H9 (cell line): ENCODE results near the gene VWA5B1. TPM values are rescaled to one million over a fixed set of nuclear protein-coding genes. Genes with fewer than 3 reads are reported as not detected.

Experiments used
- DNase-seq: peaks from one replicate; pipeline ENCODE4 v3.0.0-alpha.2; 2017
- H2AFZ ChIP-seq: one replicate; pipeline ENCODE4 v1.6.1; 2013; ENCODE audit warnings: mild to moderate bottlenecking, low read length, control low read depth, moderate library complexity
- H2AK5ac ChIP-seq: 2 replicates; pipeline ENCODE4 v1.6.1; 2013; ENCODE audit warnings: low read length, control low read depth, mixed read lengths; ENCODE audit not compliant: insufficient read length
- H2BK120ac ChIP-seq: one replicate; pipeline ENCODE4 v1.6.1; 2013; ENCODE audit warnings: low read depth, mild to moderate bottlenecking, low read length, control low read depth, inconsistent platforms; ENCODE audit not compliant: poor library complexity, severe bottlenecking
- H2BK12ac ChIP-seq: 2 replicates; pipeline ENCODE4 v1.6.1; 2013; ENCODE audit warnings: low read length, control low read depth, mixed read lengths, low read depth; ENCODE audit not compliant: insufficient read length
- H2BK15ac ChIP-seq: 2 replicates; pipeline ENCODE4 v1.6.1; 2013; ENCODE audit warnings: low read depth, low read length, control low read depth
- H2BK20ac ChIP-seq: one replicate; pipeline ENCODE4 v1.6.1; 2013; ENCODE audit warnings: low read depth, mild to moderate bottlenecking, low read length, control low read depth, inconsistent platforms; ENCODE audit not compliant: poor library complexity, severe bottlenecking
- H2BK5ac ChIP-seq: 2 replicates; pipeline ENCODE4 v1.6.1; 2013; ENCODE audit warnings: low read length, control low read depth, mixed read lengths; ENCODE audit not compliant: insufficient read length
- H3K14ac ChIP-seq: 2 replicates; pipeline ENCODE4 v1.6.1; 2013; ENCODE audit warnings: low read length, control low read depth; ENCODE audit not compliant: insufficient read depth
- H3K18ac ChIP-seq: 2 replicates; pipeline ENCODE4 v1.6.1; 2013; ENCODE audit warnings: low read depth, mild to moderate bottlenecking, mixed read lengths, low read length, control low read depth; ENCODE audit not compliant: insufficient read length
- H3K23ac ChIP-seq: 2 replicates; pipeline ENCODE4 v1.6.1; 2013; ENCODE audit warnings: low read length, control low read depth, mixed read lengths, low read depth; ENCODE audit not compliant: insufficient read length
- H3K23me2 ChIP-seq: 2 replicates; pipeline ENCODE4 v1.6.1; 2013; ENCODE audit warnings: low read depth, mild to moderate bottlenecking, mixed read lengths, low read length, control low read depth; ENCODE audit not compliant: insufficient read length, poor library complexity, severe bottlenecking
- H3K27ac ChIP-seq: 2 replicates; pipeline ENCODE4 v1.5.1; 2013; ENCODE audit warnings: low read length, control low read depth, mixed read lengths, low read depth; ENCODE audit not compliant: insufficient read length
- H3K27me3 ChIP-seq: 2 replicates; pipeline ENCODE4 v1.6.1; 2013; ENCODE audit warnings: low read length, control low read depth, inconsistent platforms; ENCODE audit not compliant: insufficient read depth
- H3K4ac ChIP-seq: 2 replicates; pipeline ENCODE4 v1.6.1; 2013; ENCODE audit warnings: low read depth, mild to moderate bottlenecking, control low read depth, inconsistent platforms, low read length, moderate library complexity
- H3K4me1 ChIP-seq: 2 replicates; pipeline ENCODE4 v1.6.1; 2013; ENCODE audit warnings: low read length, control low read depth, inconsistent platforms; ENCODE audit not compliant: insufficient read depth
- H3K4me2 ChIP-seq: 2 replicates; pipeline ENCODE4 v1.6.1; 2013; ENCODE audit warnings: low read length, control low read depth, mixed read lengths; ENCODE audit not compliant: insufficient read length, insufficient read depth
- H3K56ac ChIP-seq: 2 replicates; pipeline ENCODE4 v1.6.1; 2013; ENCODE audit warnings: low read depth, mild to moderate bottlenecking, mixed read lengths, low read length, control low read depth; ENCODE audit not compliant: insufficient read length
- H3K79me1 ChIP-seq: 2 replicates; pipeline ENCODE4 v1.6.1; 2013; ENCODE audit warnings: low read depth, mild to moderate bottlenecking, moderate library complexity, low read length, control low read depth, inconsistent platforms; ENCODE audit not compliant: insufficient read depth, poor library complexity, severe bottlenecking
- H3K79me2 ChIP-seq: 2 replicates; pipeline ENCODE4 v1.6.1; 2013; ENCODE audit warnings: low read length, control low read depth, inconsistent platforms; ENCODE audit not compliant: insufficient read depth
- H3K9ac ChIP-seq: 2 replicates; pipeline ENCODE4 v1.6.1; 2013; ENCODE audit warnings: low read length, control low read depth, mixed read lengths; ENCODE audit not compliant: insufficient read length; ENCODE audit errors: extremely low read depth
- H3K9me3 ChIP-seq: one replicate; pipeline ENCODE4 v1.6.1; 2013; ENCODE audit warnings: low read depth, low read length, inconsistent platforms; ENCODE audit not compliant: control insufficient read depth
- H3T11ph ChIP-seq: one replicate; pipeline ENCODE4 v1.6.1; 2013; ENCODE audit warnings: mild to moderate bottlenecking, low read length, control low read depth, inconsistent platforms
- H4K20me1 ChIP-seq: one replicate; pipeline ENCODE4 v1.6.1; 2013; ENCODE audit not compliant: control insufficient read depth, insufficient read length, insufficient read depth
- H4K5ac ChIP-seq: 2 replicates; pipeline ENCODE4 v1.6.1; 2013; ENCODE audit warnings: low read depth, mild to moderate bottlenecking, mixed read lengths, low read length, control low read depth; ENCODE audit not compliant: insufficient read length
- H4K8ac ChIP-seq: replicated peaks from 2 replicates; pipeline ENCODE4 v1.6.1; 2013; ENCODE audit warnings: low read length, control low read depth, mixed read lengths, low read depth; ENCODE audit not compliant: insufficient read length
- H4K91ac ChIP-seq: 2 replicates; pipeline ENCODE4 v1.6.1; 2013; ENCODE audit warnings: low read depth, mild to moderate bottlenecking, moderate library complexity, mixed read lengths, low read length, control low read depth; ENCODE audit not compliant: insufficient read length
- H3K27ac Mint-ChIP-seq, 3 experiments: 2 replicates in 2 of 3; 3 replicates in 1 of 3; pipeline ENCODE4 v1.8.0; 2020 to 2021; ENCODE audit warnings: mixed read lengths in 3 of 3, mild to moderate bottlenecking in 1 of 3, moderate library complexity in 1 of 3
- H3K27me3 Mint-ChIP-seq: 2 replicates; pipeline ENCODE4 v1.8.0; 2021; ENCODE audit warnings: low read depth, mild to moderate bottlenecking, moderate library complexity, mixed read lengths
- H3K36me3 Mint-ChIP-seq, 3 experiments: 2 replicates in 2 of 3; 3 replicates in 1 of 3; pipeline ENCODE4 v1.8.0; 2020 to 2021; ENCODE audit warnings: low read depth in 3 of 3, mixed read lengths in 3 of 3; ENCODE audit not compliant: insufficient read depth in 1 of 3
- H3K4me1 Mint-ChIP-seq, 2 experiments: 2 replicates each; pipeline ENCODE4 v1.8.0; 2020; ENCODE audit warnings: mixed read lengths in 2 of 2
- H3K4me3 Mint-ChIP-seq, 2 experiments: 2 replicates in 1 of 2; 3 replicates in 1 of 2; pipeline ENCODE4 v1.8.0; 2020 to 2021; ENCODE audit warnings: mild to moderate bottlenecking in 2 of 2, mixed read lengths in 2 of 2, moderate library complexity in 1 of 2
- H3K9me3 Mint-ChIP-seq, 2 experiments: 2 replicates in 1 of 2; 3 replicates in 1 of 2; pipeline ENCODE4 v1.8.0; 2020; ENCODE audit warnings: mild to moderate bottlenecking in 2 of 2, mixed read lengths in 2 of 2, moderate library complexity in 1 of 2
- WGBS: extraction: QIAGEN DNeasy Blood & Tissue Kit; methylation state at CpG from one replicate; pipeline ENCODE4 v1.1.7; 2013; ENCODE audit warnings: missing lambda C conversion rate, low lambda C conversion rate, mixed read lengths; ENCODE audit not compliant: insufficient read length; ENCODE audit errors: extremely low coverage; 5-methylcytosine and 5-hydroxymethylcytosine counted together
- total RNA-seq: library from RNA; stranded (reverse); gene quantifications from 2 replicates; pipeline ENCODE4 v1.2.1, GENCODE V29; 2021
- TF ChIP-seq, protein P1 (sequence below): fragments of 200-600 bp; sonication (generic); conservative IDR thresholded peaks from 3 replicates; pipeline ENCODE4 v1.8.0; 2021; ENCODE audit warnings: antibody characterized with exemption, mild to moderate bottlenecking

Gene VWA5B1
- total RNA-seq, 1 experiment from 2014 or later: not detected

DNA sequence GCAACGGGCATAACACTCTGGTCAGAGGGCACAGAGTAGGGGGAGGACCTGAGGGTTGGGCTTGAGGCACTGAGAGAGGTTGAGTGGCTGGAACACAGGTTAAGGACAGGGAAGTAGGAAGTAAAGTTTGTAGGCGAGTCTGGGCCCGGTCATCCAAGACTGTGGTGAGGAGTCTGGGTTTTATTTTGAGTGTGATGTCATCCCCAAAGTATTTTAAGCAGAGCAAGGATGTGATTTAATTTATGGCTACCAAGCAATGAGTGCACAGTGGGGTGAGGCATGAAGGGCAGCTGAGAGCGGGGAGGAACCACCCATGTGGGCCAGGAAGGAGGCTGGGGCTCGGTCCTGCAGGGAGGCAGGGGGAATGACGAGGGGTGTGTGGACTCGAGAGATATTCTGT is 11.2 kb upstream of the VWA5B1 start:
- no peak overlapping the region for H3T11ph ChIP-seq
- H3K9ac ChIP-seq: no peak overlapping the region
- peaks cover 28% of the 10 kb centered on the region for H3K27me3 Mint-ChIP-seq
- H2BK5ac ChIP-seq: no peak overlapping the region
- H2AK5ac ChIP-seq: no peak overlapping the region
- no peak overlapping the region for H3K23ac ChIP-seq
- H2AFZ ChIP-seq: no peak overlapping the region
- H3K18ac ChIP-seq: no peak overlapping the region
- H4K5ac ChIP-seq: no peak overlapping the region
- no peak overlapping the region for H3K4me2 ChIP-seq
- WGBS: no CpG with 5 or more reads among the region's 7 CpGs
- no peak overlapping the region for H4K91ac ChIP-seq
- no peaks in the 10 kb centered on the region for H3K9me3 ChIP-seq
- peaks cover 10% of the 10 kb centered on the region; the same call in 1 of the 2 replicates for H3K4me1 ChIP-seq
- H3K27ac Mint-ChIP-seq: no peak overlapping the region; a peak in 1 of 7 replicates
- no peaks in the 10 kb centered on the region for H3K27me3 ChIP-seq
- no peaks in the 10 kb centered on the region for H3K79me2 ChIP-seq
- H2BK15ac ChIP-seq: no peak overlapping the region
- peaks cover 29 to 38% of the 10 kb centered on the region in 2 experiments for H3K4me1 Mint-ChIP-seq
- no peak overlapping the region for H2BK120ac ChIP-seq
- no peak overlapping the region for H3K4ac ChIP-seq
- no peak overlapping the region for H3K56ac ChIP-seq
- no peaks in the 10 kb centered on the region for H3K9me3 Mint-ChIP-seq
- no peaks in the 10 kb centered on the region for H3K23me2 ChIP-seq
- no peak overlapping the region for H2BK12ac ChIP-seq
- DNase-seq: no peak
- no peaks in the 10 kb centered on the region for H3K79me1 ChIP-seq
- no peak overlapping the region for H3K27ac ChIP-seq
- no peaks in the 10 kb centered on the region; a peak in 1 of 7 replicates for H3K36me3 Mint-ChIP-seq
- no peak overlapping the region for H3K4me3 Mint-ChIP-seq
- H4K20me1 ChIP-seq: peaks cover 4% of the 10 kb centered on the region
- no peak overlapping the region for H4K8ac ChIP-seq
- no peak overlapping the region for H2BK20ac ChIP-seq
- TF ChIP-seq, protein P1, sequence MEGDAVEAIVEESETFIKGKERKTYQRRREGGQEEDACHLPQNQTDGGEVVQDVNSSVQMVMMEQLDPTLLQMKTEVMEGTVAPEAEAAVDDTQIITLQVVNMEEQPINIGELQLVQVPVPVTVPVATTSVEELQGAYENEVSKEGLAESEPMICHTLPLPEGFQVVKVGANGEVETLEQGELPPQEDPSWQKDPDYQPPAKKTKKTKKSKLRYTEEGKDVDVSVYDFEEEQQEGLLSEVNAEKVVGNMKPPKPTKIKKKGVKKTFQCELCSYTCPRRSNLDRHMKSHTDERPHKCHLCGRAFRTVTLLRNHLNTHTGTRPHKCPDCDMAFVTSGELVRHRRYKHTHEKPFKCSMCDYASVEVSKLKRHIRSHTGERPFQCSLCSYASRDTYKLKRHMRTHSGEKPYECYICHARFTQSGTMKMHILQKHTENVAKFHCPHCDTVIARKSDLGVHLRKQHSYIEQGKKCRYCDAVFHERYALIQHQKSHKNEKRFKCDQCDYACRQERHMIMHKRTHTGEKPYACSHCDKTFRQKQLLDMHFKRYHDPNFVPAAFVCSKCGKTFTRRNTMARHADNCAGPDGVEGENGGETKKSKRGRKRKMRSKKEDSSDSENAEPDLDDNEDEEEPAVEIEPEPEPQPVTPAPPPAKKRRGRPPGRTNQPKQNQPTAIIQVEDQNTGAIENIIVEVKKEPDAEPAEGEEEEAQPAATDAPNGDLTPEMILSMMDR: no peak
- H3K14ac ChIP-seq: no peak overlapping the region
